ENCODE measurements around the gene DRAXIN.

The DRAXIN gene

GRCh38 chr1:11693024-11693590 is 1.6 kb downstream of the DRAXIN start:
- no peak overlapping the region for H3K27ac ChIP-seq (ENCODE audit: low read length)
- H3K36me3 ChIP-seq (ENCODE audit: control insufficient read depth in 1 of 2, insufficient read depth in 2 of 2, low read length in 2 of 2) = no peaks in the 10 kb centered on the region
- peaks cover 43% of the 10 kb centered on the region for H3K27me3 ChIP-seq (ENCODE audit: low read depth, low read length)
- H3K9me3 ChIP-seq (ENCODE audit: control insufficient read depth in 1 of 2, low read length in 2 of 2) = no peaks in the 10 kb centered on the region
- H3K4me3 ChIP-seq (ENCODE audit: low read depth in 1 of 2, low read length in 2 of 2) = no peak overlapping the region
- peaks cover 0 to 18% of the 10 kb centered on the region in 2 donors for H3K4me1 ChIP-seq (ENCODE audit: control insufficient read depth in 1 of 2, insufficient read depth in 2 of 2, low read length in 2 of 2)

DNA sequence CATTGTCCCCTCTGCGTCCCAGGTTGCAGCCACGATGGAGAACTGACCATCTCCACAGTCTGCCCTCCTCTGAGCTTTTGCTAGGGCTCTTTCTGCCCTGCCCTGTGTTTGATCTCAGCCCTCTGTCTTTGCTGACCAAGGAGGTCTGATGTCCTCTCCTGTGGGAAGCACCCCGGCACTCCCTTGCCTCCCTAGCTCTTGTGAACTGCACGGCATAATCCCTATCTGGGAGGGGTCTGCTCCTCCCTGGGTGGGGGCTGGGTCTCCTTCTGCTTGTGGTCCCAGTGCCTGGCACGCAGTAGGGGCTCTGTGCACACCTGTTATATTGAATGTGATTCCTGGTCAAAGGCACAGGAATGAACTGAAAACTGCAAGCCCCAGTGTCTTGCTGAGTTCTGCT is 2.4 kb downstream of the DRAXIN start:
- Histone ChIP-seq H3K36me3 (ENCODE audit: control insufficient read depth in 1 of 2, insufficient read depth in 2 of 2, low read length in 2 of 2) (no peaks in the 10 kb centered on the region), H3K9me3 (ENCODE audit: control insufficient read depth in 1 of 2, low read length in 2 of 2) (no peaks in the 10 kb centered on the region), H3K27me3 (ENCODE audit: low read depth, low read length) (peaks cover 43% of the 10 kb centered on the region), H3K4me1 (ENCODE audit: control insufficient read depth in 1 of 2, insufficient read depth in 2 of 2, low read length in 2 of 2) (peaks cover 0 to 18% of the 10 kb centered on the region in 2 donors), H3K4me3 (ENCODE audit: low read depth in 1 of 2, low read length in 2 of 2) (no peak overlapping the region), H3K27ac (ENCODE audit: low read length) (no peak overlapping the region)

DNA sequence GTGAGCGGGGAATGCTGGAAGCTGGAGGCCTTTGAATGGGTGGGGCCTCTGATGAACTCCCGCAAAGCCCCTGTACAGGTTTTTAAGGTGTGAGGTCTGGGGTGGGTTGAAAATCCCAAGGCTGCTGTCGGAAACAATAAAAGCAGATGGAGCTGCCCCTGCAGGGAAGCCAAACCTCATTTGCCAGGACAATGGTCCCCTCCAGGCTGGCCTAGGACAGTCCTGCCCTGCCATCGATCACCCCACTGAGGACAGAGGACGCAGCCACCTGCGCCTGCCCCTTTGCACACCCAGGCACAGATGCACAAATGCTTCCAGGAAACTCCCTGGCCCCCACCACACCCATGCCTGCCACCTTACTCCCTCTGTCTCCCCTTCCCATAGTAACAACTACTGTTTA is 4.4 kb downstream of the DRAXIN start:
- no peak overlapping the region for H3K27ac ChIP-seq (ENCODE audit: low read length)
- H3K27me3 ChIP-seq (ENCODE audit: low read depth, low read length) = peaks cover 30% of the 10 kb centered on the region
- H3K4me1 ChIP-seq (ENCODE audit: control insufficient read depth in 1 of 2, insufficient read depth in 2 of 2, low read length in 2 of 2) = peaks cover 0 to 13% of the 10 kb centered on the region in 2 donors
- no peaks in the 10 kb centered on the region for H3K9me3 ChIP-seq (ENCODE audit: control insufficient read depth in 1 of 2, low read length in 2 of 2)
- no peaks in the 10 kb centered on the region for H3K36me3 ChIP-seq (ENCODE audit: control insufficient read depth in 1 of 2, insufficient read depth in 2 of 2, low read length in 2 of 2)
- no peak overlapping the region for H3K4me3 ChIP-seq (ENCODE audit: low read depth in 1 of 2, low read length in 2 of 2)

DNA sequence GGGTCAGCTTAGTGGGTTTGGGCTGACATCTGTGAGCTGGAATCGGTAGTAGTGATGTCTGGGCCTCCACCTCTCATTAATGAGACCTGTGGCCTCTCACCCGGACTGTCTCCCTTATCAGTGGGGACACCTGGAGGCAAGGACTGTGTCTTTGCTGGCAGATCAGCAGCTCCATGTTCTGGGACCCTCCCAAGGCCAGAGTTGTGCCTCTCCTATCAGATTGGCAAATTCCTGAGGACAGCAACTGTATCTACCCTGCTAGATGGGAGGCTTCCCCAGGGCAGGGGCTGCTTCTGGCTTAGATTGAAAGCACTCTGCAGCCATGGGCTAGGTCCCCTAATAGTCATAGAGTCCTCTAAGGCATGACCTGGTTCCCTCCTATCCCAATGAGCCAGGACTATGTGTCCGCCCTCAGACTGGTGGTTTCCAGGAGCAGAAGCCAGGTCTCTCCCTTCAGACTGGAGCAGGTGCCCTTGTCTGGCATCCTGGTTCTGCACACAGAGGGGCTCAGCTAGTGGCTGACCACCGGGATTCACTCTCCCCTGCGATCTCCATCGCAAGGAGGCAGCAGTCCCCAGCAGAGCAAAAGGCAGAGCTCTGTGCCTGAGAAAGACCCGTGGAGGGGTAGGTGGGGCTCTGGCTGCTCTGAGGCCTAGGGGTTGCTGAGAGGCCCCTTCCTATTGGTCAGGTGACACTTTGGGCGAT is 5.8 kb downstream of the DRAXIN start:
- H3K36me3 ChIP-seq (ENCODE audit: control insufficient read depth in 1 of 2, insufficient read depth in 2 of 2, low read length in 2 of 2) = no peaks in the 10 kb centered on the region
- no peak overlapping the region for H3K4me3 ChIP-seq (ENCODE audit: low read depth in 1 of 2, low read length in 2 of 2)
- H3K4me1 ChIP-seq (ENCODE audit: control insufficient read depth in 1 of 2, insufficient read depth in 2 of 2, low read length in 2 of 2) = peaks cover 0 to 10% of the 10 kb centered on the region in 2 donors
- peaks cover 26% of the 10 kb centered on the region for H3K27me3 ChIP-seq (ENCODE audit: low read depth, low read length)
- no peaks in the 10 kb centered on the region for H3K9me3 ChIP-seq (ENCODE audit: control insufficient read depth in 1 of 2, low read length in 2 of 2)
- no peak overlapping the region for H3K27ac ChIP-seq (ENCODE audit: low read length)

DNA sequence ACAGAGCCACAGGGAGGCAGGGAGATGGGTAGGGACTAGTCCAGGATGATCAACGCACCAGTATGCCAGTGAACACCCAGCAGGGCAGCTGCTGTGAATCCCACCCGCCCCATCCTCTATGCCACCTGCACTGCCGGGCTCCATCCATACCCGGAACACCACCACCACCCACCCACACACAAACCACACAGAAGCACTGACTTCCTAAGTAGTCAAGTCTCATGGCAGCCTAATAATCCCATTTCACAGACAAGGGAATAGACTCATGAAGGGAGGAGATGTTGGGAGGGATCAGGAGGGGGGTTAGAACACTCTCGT is 6.3 kb downstream of the DRAXIN start:
- Histone ChIP-seq H3K4me3 (ENCODE audit: low read depth in 1 of 2, low read length in 2 of 2) (no peak overlapping the region), H3K9me3 (ENCODE audit: control insufficient read depth in 1 of 2, low read length in 2 of 2) (no peaks in the 10 kb centered on the region), H3K27me3 (ENCODE audit: low read depth, low read length) (peaks cover 22% of the 10 kb centered on the region), H3K27ac (ENCODE audit: low read length) (no peak overlapping the region), H3K36me3 (ENCODE audit: control insufficient read depth in 1 of 2, insufficient read depth in 2 of 2, low read length in 2 of 2) (no peaks in the 10 kb centered on the region), H3K4me1 (ENCODE audit: control insufficient read depth in 1 of 2, insufficient read depth in 2 of 2, low read length in 2 of 2) (peaks cover 0 to 10% of the 10 kb centered on the region in 2 donors)

- no peaks in the 10 kb centered on the region for H3K9me3 ChIP-seq (ENCODE audit: control insufficient read depth in 1 of 2, low read length in 2 of 2)
- no peak overlapping the region for H3K4me3 ChIP-seq (ENCODE audit: low read depth in 1 of 2, low read length in 2 of 2)
- H3K27me3 ChIP-seq (ENCODE audit: low read depth, low read length) = peaks cover 9% of the 10 kb centered on the region
- H3K27ac ChIP-seq (ENCODE audit: low read length) = no peak overlapping the region
- H3K4me1 ChIP-seq (ENCODE audit: control insufficient read depth in 1 of 2, insufficient read depth in 2 of 2, low read length in 2 of 2) = peaks cover 0 to 10% of the 10 kb centered on the region in 2 donors
- H3K36me3 ChIP-seq (ENCODE audit: control insufficient read depth in 1 of 2, insufficient read depth in 2 of 2, low read length in 2 of 2) = no peaks in the 10 kb centered on the region
Measured at GRCh38 chr1:11700601-11701467, 9.3 kb downstream of the DRAXIN start.

DNA sequence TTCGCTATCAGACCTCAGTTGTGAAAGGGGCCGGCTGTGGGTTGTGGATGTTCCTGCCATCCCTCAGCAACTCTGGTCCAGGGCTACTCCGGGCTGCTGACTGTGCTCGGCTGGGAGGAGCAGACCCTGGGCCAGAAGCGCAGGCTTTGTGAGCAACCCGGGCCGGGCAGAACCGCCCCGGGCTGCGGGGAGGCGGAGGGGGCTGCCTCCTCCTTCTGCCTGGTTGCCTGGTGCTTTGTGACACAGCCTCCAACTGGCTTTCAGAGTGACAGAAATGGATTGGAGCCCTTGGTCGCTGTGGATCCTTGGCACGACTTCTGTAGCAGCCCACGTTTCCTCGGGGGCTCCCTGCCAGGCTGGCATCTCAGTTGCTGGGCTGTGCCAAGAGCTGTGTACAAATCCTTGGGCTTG is 10.0 kb downstream of the DRAXIN start:
- Histone ChIP-seq H3K36me3 (ENCODE audit: control insufficient read depth in 1 of 2, insufficient read depth in 2 of 2, low read length in 2 of 2) (no peaks in the 10 kb centered on the region), H3K4me1 (ENCODE audit: control insufficient read depth in 1 of 2, insufficient read depth in 2 of 2, low read length in 2 of 2) (peaks cover 0 to 10% of the 10 kb centered on the region in 2 donors), H3K4me3 (ENCODE audit: low read depth in 1 of 2, low read length in 2 of 2) (no peak overlapping the region), H3K27ac (ENCODE audit: low read length) (no peak overlapping the region), H3K9me3 (ENCODE audit: control insufficient read depth in 1 of 2, low read length in 2 of 2) (no peaks in the 10 kb centered on the region), H3K27me3 (ENCODE audit: low read depth, low read length) (peaks cover 9% of the 10 kb centered on the region)

DNA sequence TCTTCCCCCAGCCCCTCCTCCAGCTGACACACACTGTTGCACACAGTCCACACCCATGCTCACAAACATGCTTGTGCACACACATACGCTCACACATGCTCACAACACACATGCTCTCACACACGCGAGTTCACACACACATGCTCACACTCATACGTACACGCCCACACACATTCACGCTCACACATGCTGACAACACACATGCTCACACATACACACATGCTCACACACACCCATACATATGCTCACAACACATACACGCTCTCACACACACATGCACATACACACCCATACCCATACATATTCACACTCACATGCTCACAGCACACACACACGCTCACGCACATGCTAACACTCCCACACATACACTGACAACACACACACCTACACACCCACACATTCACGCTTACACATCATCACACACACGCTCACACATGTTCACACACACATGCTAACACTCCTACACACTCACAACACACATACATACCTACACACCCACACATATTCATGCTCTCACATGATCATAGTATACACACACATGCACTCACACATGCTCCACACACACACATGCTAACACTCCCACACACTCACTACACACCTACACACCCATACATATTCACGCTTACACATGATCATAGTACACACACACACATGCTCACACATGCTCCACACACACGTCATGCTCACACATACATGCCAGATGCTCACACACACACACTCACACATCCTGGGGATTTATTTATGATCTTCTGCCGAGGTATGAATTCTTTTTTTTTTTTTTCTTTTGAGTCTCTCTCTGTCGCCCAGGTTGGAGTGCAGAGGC is 10.7 kb downstream of the DRAXIN start:
- H3K4me3 ChIP-seq (ENCODE audit: low read depth in 1 of 2, low read length in 2 of 2) = no peak overlapping the region
- peaks cover 0 to 10% of the 10 kb centered on the region in 2 donors for H3K4me1 ChIP-seq (ENCODE audit: control insufficient read depth in 1 of 2, insufficient read depth in 2 of 2, low read length in 2 of 2)
- no peaks in the 10 kb centered on the region for H3K9me3 ChIP-seq (ENCODE audit: control insufficient read depth in 1 of 2, low read length in 2 of 2)
- peaks cover 9% of the 10 kb centered on the region for H3K27me3 ChIP-seq (ENCODE audit: low read depth, low read length)
- no peak overlapping the region for H3K27ac ChIP-seq (ENCODE audit: low read length)
- no peaks in the 10 kb centered on the region for H3K36me3 ChIP-seq (ENCODE audit: control insufficient read depth in 1 of 2, insufficient read depth in 2 of 2, low read length in 2 of 2)

DNA sequence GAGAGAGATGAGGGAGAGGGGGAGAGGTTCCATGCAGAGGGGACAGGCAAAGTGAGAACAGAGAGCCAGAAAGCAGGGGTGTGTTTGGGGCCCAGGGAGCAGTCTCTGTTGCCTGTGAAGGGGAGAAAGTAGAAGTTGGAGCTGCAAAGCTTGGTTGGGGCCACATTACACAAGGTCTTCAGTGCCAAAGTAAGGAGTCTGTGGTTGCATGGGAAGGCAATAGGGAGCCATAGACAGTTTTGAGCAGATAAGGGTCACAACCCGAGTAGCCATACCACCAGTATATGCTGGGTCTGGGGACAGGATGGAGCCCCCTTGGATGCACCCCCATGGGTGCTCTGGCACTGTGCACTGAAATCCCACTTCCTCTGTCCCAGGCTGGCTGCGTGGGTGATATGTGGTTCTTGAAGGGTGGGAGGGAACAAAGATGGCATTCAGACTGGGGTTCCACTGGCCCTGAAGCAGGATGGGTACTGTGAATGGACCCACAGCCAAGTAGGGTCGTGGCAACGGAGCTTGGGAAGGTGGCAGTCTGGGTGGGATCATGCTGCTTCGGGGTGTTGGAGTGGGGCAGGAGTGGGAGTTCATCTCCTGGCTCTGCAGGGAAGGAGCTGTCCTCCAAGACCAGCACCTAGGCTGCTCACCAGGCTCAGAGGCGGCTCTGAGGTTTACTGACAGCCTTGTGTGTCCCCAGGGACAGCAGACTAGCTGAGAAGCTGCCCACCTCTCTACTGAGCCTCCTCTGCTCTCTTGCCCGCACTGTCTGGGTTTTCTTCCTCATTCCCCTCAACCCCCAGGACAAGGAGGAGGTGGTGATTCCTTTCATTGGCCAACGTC is 12.1 kb downstream of the DRAXIN start:
- peaks cover 9% of the 10 kb centered on the region for H3K27me3 ChIP-seq (ENCODE audit: low read depth, low read length)
- no peaks in the 10 kb centered on the region for H3K36me3 ChIP-seq (ENCODE audit: control insufficient read depth in 1 of 2, insufficient read depth in 2 of 2, low read length in 2 of 2)
- no peak overlapping the region for H3K4me3 ChIP-seq (ENCODE audit: low read depth in 1 of 2, low read length in 2 of 2)
- no peak overlapping the region for H3K27ac ChIP-seq (ENCODE audit: low read length)
- peaks cover 0 to 10% of the 10 kb centered on the region in 2 donors for H3K4me1 ChIP-seq (ENCODE audit: control insufficient read depth in 1 of 2, insufficient read depth in 2 of 2, low read length in 2 of 2)
- H3K9me3 ChIP-seq (ENCODE audit: control insufficient read depth in 1 of 2, low read length in 2 of 2) = no peaks in the 10 kb centered on the region

- H3K27me3 ChIP-seq (ENCODE audit: low read depth, low read length) = peaks cover 9% of the 10 kb centered on the region
- H3K4me1 ChIP-seq (ENCODE audit: control insufficient read depth in 1 of 2, insufficient read depth in 2 of 2, low read length in 2 of 2) = peaks cover 0 to 10% of the 10 kb centered on the region in 2 donors
- no peak overlapping the region for H3K4me3 ChIP-seq (ENCODE audit: low read depth in 1 of 2, low read length in 2 of 2)
- H3K27ac ChIP-seq (ENCODE audit: low read length) = no peak overlapping the region
- no peaks in the 10 kb centered on the region for H3K9me3 ChIP-seq (ENCODE audit: control insufficient read depth in 1 of 2, low read length in 2 of 2)
- H3K36me3 ChIP-seq (ENCODE audit: control insufficient read depth in 1 of 2, insufficient read depth in 2 of 2, low read length in 2 of 2) = no peaks in the 10 kb centered on the region
Measured at GRCh38 chr1:11704194-11704529, 12.7 kb downstream of the DRAXIN start.
